GOT3 (cell line): ENCODE results near the gene ZNF101.

ENCODE experiments used
- DNase-seq: peaks from one replicate; lab custom pipeline; 2025; ENCODE audit warnings: mixed read lengths; lab: John Stamatoyannopoulos, UW

Gene ZNF101

DNA sequence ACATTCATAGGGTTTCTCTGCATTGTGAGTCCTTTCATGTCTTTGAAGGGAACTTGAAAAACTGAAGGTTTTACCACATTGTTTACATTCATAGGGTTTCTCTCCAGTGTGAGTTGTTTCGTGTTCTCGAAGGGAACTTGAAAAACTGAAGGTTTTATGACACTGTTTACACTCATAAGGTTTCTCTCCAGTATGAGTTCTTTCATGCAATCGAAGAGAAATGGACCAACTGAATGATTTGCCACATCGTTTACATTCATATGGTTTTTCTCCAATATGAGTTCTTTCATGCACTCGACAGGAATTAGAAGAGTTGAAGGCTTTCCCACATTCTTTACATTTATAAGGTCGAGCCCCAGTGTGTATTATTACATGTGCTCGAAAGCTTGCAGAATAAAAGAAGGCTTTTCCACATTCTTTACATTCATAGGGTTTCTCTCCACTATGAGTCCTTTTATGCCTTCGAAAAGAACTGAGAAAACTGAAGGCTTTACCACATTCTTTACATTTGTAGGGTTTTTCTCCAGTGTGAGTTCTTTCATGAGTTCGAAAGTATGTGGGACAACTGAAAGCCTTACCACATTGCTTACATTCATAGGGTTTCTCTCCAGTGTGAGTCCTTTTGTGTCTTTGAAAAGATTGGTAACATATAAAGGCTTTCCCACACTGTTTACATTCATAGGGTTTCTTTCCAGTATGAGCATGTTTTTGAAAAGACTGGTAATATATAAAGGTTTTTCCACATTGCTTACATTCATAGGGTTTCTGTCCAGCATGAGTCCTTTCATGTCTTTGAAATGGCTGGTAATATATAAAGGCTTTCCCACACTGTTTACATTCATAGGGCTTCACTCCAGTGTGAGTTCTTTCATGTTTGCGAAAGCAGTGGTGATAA, 43.5 kb downstream of the ZNF101 start:
- DNase-seq: no peak

DNA sequence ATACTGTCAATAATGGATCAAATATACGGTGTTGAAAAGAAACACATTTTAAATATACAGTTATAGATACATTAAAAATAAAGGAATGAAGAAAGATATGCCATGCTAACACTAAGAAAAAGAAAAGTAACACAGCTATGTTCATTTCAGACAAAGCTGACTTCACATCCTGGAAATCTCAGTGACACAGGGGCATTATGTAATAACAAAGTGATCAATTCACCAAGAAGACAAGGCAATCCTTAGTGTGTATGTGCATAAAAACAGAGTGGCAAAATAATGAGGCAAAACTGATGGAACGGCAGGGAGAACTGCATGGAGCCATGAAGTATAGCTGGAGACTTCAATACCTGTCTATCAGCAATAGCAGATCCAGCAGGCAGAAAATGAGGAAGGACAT, 51.2 kb downstream of the ZNF101 start:
- no peak for DNase-seq

DNA sequence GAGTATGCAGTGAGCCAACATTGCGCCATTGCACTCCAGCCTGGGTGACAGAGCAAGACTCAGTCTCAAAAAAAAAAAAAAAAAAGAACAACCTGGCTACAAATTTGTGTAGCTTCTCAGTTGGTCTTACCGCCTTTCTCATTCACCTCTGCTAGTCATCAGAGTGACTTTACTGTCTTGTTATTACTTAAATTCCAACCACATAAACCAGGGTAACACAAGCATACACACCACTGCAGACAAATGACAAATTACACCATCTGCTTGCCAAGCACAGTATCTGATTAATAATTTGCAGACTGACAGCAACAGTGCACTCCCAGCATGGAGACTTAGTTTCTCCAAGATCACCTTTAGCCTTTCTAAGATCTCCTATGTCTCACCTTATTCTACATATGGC, 53.3 kb downstream of the ZNF101 start:
- no peak for DNase-seq

DNA sequence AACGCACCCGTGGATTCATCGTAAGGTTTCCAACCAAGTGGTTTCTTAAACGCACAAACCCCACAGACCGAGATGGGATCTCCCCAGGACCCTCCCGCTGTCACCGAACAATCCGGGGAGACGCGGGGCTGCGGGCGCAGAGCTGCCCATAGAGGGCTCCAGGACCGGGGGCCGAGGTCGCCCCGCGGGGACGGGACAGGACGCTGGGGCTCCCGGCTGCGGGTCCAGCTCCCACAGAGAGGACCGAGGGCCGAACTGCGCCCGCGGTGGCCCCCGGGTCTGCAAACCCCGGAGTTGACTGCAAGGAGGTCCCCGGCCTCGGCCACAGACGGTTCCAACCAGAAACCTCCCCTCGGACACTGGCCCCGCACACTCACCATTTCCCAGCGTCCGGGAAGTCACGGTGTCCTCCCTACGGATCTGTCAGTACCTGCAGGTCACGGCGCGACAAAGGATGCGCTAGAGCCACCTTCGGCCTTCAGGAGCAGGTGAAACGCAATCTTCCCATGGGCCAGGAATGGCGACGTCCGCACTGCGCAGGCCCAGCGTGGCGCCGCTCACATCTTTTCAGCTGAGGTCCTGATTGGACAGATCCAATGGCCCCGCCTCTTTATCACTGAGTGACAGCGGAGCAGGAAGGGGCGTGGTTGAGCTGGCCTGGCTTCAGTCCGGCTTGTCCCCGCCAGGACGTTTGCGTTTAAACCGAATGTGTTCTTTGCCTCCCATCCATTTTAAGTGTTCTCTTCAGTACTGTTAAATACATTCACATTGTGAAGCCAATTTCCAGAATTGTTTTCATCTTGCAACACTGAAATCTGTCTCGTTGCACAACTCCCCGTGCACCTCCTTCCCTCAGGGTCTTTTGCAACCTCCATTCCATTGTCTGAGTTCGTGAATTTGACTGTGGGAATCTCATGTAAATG, 64.2 kb downstream of the ZNF101 start, which contains the start of gene ZNF14:
ZNF14 (minus strand) TSS at position 534 of the 923 bp plus-strand sequence; CDS start at position 380, 154 bp downstream.
- peak; percentile 41 for DNase-seq
